ENCODE data around the gene KCNQ1. TPM values are rescaled to one million over a fixed set of nuclear protein-coding genes. Genes with fewer than 3 reads are reported as not detected.
A peak's percentile ranks its signal among the peaks of the same experiment; 100 is the strongest.

Gene KCNQ1
- total RNA-seq, 1 experiment from 2014 or later: 2.5 TPM

- TF ChIP-seq TP53 (CRISPR knock-in tag; IDR thresholded peaks at IDR 0.05) (no peak), MXD4 (CRISPR knock-in tag; IDR thresholded peaks at IDR 0.05; ENCODE audit: borderline replicate concordance) (no peak), CBFB (CRISPR knock-in tag; IDR thresholded peaks at IDR 0.05; ENCODE audit: low read depth) (no peak), RORB (CRISPR knock-in tag; IDR thresholded peaks at IDR 0.05) (no peak), AR (CRISPR knock-in tag; IDR thresholded peaks at IDR 0.05) (no peak), AFF4 (CRISPR knock-in tag; IDR thresholded peaks at IDR 0.05; ENCODE audit: borderline replicate concordance) (no peak), SMAD3 (CRISPR knock-in tag; IDR thresholded peaks at IDR 0.05; ENCODE audit: borderline replicate concordance) (no peak), ERG (CRISPR knock-in tag; IDR thresholded peaks at IDR 0.05) (no peak), JAZF1 (CRISPR knock-in tag; IDR thresholded peaks at IDR 0.05) (no peak), ZBTB21 (CRISPR knock-in tag; IDR thresholded peaks at IDR 0.05; ENCODE audit: borderline replicate concordance) (no peak)
Measured at GRCh38 chr11:2579315-2580060, 134.7 kb downstream of the KCNQ1 start (continued).

- ATAC-seq: no peak
- no peaks in the 10 kb centered on the region for H3K9me3 Mint-ChIP-seq
- no peak for TF ChIP-seq ZSCAN18 (CRISPR knock-in tag; IDR thresholded peaks at IDR 0.05)
- POLR2A ChIA-PET: no interaction called here
- H3K27me3 Mint-ChIP-seq (ENCODE audit: low read depth): peaks cover 59% of the 10 kb centered on the region
- no peaks in the 10 kb centered on the region for H3K4me1 Mint-ChIP-seq
- CTCF ChIA-PET: interaction anchor here (0.9 kb wide), 1 partner anchor 135 kb away, joined by 3 read pairs; the partner anchor contains the start of gene KCNQ1
- H3K36me3 Mint-ChIP-seq: no peaks in the 10 kb centered on the region
- DNase-seq (ENCODE audit: low spot score): peak; percentile 8
- H3K27ac Mint-ChIP-seq: no peak overlapping the region
- no peak overlapping the region for H3K4me3 Mint-ChIP-seq
Measured at GRCh38 chr11:2580061-2580421, 135.2 kb downstream of the KCNQ1 start.

GRCh38 chr11:2580571-2581001 lies 135.8 kb downstream of the KCNQ1 start:
- Mint-ChIP-seq H3K27me3 (ENCODE audit: low read depth) (peaks cover 57% of the 10 kb centered on the region), H3K36me3 (no peaks in the 10 kb centered on the region), H3K4me1 (no peaks in the 10 kb centered on the region), H3K27ac (no peak overlapping the region), H3K9me3 (no peaks in the 10 kb centered on the region), H3K4me3 (no peak overlapping the region)
- DNase-seq (ENCODE audit: low spot score) (peak; percentile 6), ATAC-seq (no peak)
- ChIA-PET POLR2A (no interaction called here), CTCF (no interaction called here)
- TF ChIP-seq AR (CRISPR knock-in tag; IDR thresholded peaks at IDR 0.05) (no peak), ERG (CRISPR knock-in tag; IDR thresholded peaks at IDR 0.05) (no peak), ESRRA (CRISPR knock-in tag; IDR thresholded peaks at IDR 0.05; ENCODE audit: borderline replicate concordance) (no peak), OVOL2 (CRISPR knock-in tag; IDR thresholded peaks at IDR 0.05; ENCODE audit: borderline replicate concordance) (no peak)

All from WTC11 (cell line).